ENCODE measurements around the gene RNH1. TPM values are rescaled to one million over a fixed set of nuclear protein-coding genes. Genes with fewer than 3 reads are reported as not detected.

RNH1 gene
- total RNA-seq, 1 experiment from 2014 or later = 60.0 TPM

- Histone ChIP-seq H3K23me2 (ENCODE audit: insufficient read length, low read depth, low read length, poor library complexity, severe bottlenecking) (peaks cover 9% of the 10 kb centered on the region), H3K18ac (ENCODE audit: insufficient read length, low read depth, low read length) (no peak overlapping the region), H3K4ac (ENCODE audit: low read depth, low read length) (no peak overlapping the region), H3K9me3 (ENCODE audit: control insufficient read depth, low read depth, low read length) (no peaks in the 10 kb centered on the region), H2BK12ac (ENCODE audit: insufficient read length, low read depth, low read length) (no peak overlapping the region), H3K79me1 (ENCODE audit: insufficient read depth, low read depth, low read length, poor library complexity, severe bottlenecking) (no peaks in the 10 kb centered on the region), H3T11ph (ENCODE audit: low read length) (no peak overlapping the region), H3K14ac (ENCODE audit: insufficient read depth, low read length) (no peak overlapping the region), H3K9ac (ENCODE audit: extremely low read depth, insufficient read length, low read length) (no peak overlapping the region), H2BK20ac (ENCODE audit: low read depth, low read length, poor library complexity, severe bottlenecking) (no peak overlapping the region), H4K20me1 (ENCODE audit: control insufficient read depth, insufficient read depth, insufficient read length) (no peaks in the 10 kb centered on the region), H3K23ac (ENCODE audit: insufficient read length, low read depth, low read length) (no peak overlapping the region), H2BK5ac (ENCODE audit: insufficient read length, low read length) (no peak overlapping the region), H2BK120ac (ENCODE audit: low read depth, low read length, poor library complexity, severe bottlenecking) (no peak overlapping the region), H2BK15ac (ENCODE audit: low read depth, low read length) (no peak overlapping the region), H3K56ac (ENCODE audit: insufficient read length, low read depth, low read length) (no peak overlapping the region), H3K27me3 (ENCODE audit: insufficient read depth, low read length) (no peaks in the 10 kb centered on the region), H2AK5ac (ENCODE audit: insufficient read length, low read length) (no peak overlapping the region), H2AFZ (ENCODE audit: low read length) (no peak overlapping the region), H4K8ac (replicated peaks; ENCODE audit: insufficient read length, low read depth, low read length) (no peak overlapping the region), H4K91ac (ENCODE audit: insufficient read length, low read depth, low read length) (no peak overlapping the region), H4K5ac (ENCODE audit: insufficient read length, low read depth, low read length) (no peak overlapping the region), H3K27ac (ENCODE audit: insufficient read length, low read depth, low read length) (no peak overlapping the region), H3K4me1 (ENCODE audit: insufficient read depth, low read length) (no peaks in the 10 kb centered on the region), H3K4me2 (ENCODE audit: insufficient read depth, insufficient read length, low read length) (no peak overlapping the region), H3K79me2 (ENCODE audit: insufficient read depth, low read length) (no peaks in the 10 kb centered on the region)
- Mint-ChIP-seq H3K36me3 (ENCODE audit: insufficient read depth in 1 of 3, low read depth in 3 of 3) (peaks cover 2 to 7% (median 5%) of the 10 kb centered on the region in 3 experiments; a peak in 5 of 7 replicates), H3K27me3 (ENCODE audit: low read depth) (peaks cover 13% of the 10 kb centered on the region), H3K4me1 (peaks cover 7 to 9% of the 10 kb centered on the region in 2 experiments; a peak in 3 of 4 replicates), H3K9me3 (peaks cover 0 to 2% of the 10 kb centered on the region in 2 experiments; a peak in 2 of 5 replicates), H3K27ac (no peak overlapping the region), H3K4me3 (no peak overlapping the region)
- no peak for DNase-seq
- no CpG with 5 or more reads among the region's 20 CpGs for WGBS (ENCODE audit: extremely low coverage, insufficient read length, low lambda C conversion rate)
- no peak for TF ChIP-seq CTCF (conservative IDR thresholded peaks at IDR 0.05)
These were observed 34.4 kb upstream of the RNH1 start for GRCh38 chr11:541433-541885.
